CD4-positive, alpha-beta memory T cell (primary cell): ENCODE data around the gene PAH. TPM values are rescaled to one million over a fixed set of nuclear protein-coding genes. Genes with fewer than 3 reads are reported as not detected.

Experiments
- CTCF ChIA-PET: fragments of 350-600 bp; sonication (Branson Sonifier 250); formaldehyde crosslinking; loops from one replicate; lab custom pipeline; 2021; ENCODE audit warnings: inconsistent platforms; ENCODE audit not compliant: partially characterized antibody; lab: Charles Lee
- POLR2A ChIA-PET: fragments of 350-600 bp; sonication (Branson Sonifier 250); formaldehyde crosslinking; loops from one replicate; lab custom pipeline; 2021; ENCODE audit not compliant: partially characterized antibody; lab: Charles Lee
- DNase-seq, 5 donors: peaks; one replicate each; pipeline versions ENCODE4 v3.0.0 to v3.0.0-alpha.2; 2020 to 2022; ENCODE audit warnings: mixed read lengths in 1 of 5
- H3K27ac ChIP-seq: one replicate; pipeline ENCODE4 v1.7.0; 2013; ENCODE audit warnings: low read depth, low read length
- H3K27me3 ChIP-seq: 2 replicates; pipeline ENCODE4 v1.7.0; 2013; ENCODE audit warnings: mild to moderate bottlenecking, low read length, moderate library complexity; ENCODE audit not compliant: insufficient read depth
- H3K36me3 ChIP-seq: 2 replicates; pipeline ENCODE4 v1.7.0; 2013; ENCODE audit warnings: mild to moderate bottlenecking, low read length, moderate library complexity; ENCODE audit not compliant: insufficient read depth
- H3K4me1 ChIP-seq: 2 replicates; pipeline ENCODE4 v1.7.0; 2013; ENCODE audit warnings: mild to moderate bottlenecking, low read length, moderate library complexity; ENCODE audit not compliant: insufficient read depth
- H3K4me3 ChIP-seq, 2 donors: one replicate each; pipeline ENCODE4 v1.7.0; 2013; ENCODE audit warnings: low read length in 2 of 2, mild to moderate bottlenecking in 1 of 2
- H3K9me3 ChIP-seq, 2 donors: one replicate each; pipeline ENCODE4 v1.7.0; 2013; ENCODE audit warnings: low read length in 2 of 2, control low read depth in 1 of 2; ENCODE audit not compliant: control insufficient read depth in 1 of 2
- H3K27ac Mint-ChIP-seq, 7 donors: one replicate each; pipeline ENCODE4 v1.8.0; 2020 to 2021; ENCODE audit warnings: mixed read lengths in 7 of 7, mild to moderate bottlenecking in 6 of 7, inconsistent platforms in 3 of 7, moderate library complexity in 3 of 7
- H3K27me3 Mint-ChIP-seq, 2 donors: one replicate each; pipeline ENCODE4 v1.8.0; 2020 to 2021; ENCODE audit warnings: mixed read lengths in 2 of 2
- H3K36me3 Mint-ChIP-seq, 2 donors: one replicate each; pipeline ENCODE4 v1.8.0; 2020 to 2021; ENCODE audit warnings: mixed read lengths in 2 of 2, inconsistent platforms in 1 of 2, mild to moderate bottlenecking in 1 of 2
- H3K4me1 Mint-ChIP-seq, 4 donors: one replicate each; pipeline ENCODE4 v1.8.0; 2020 to 2021; ENCODE audit warnings: mixed read lengths in 4 of 4, mild to moderate bottlenecking in 1 of 4
- H3K4me3 Mint-ChIP-seq, 8 donors: one replicate each; pipeline ENCODE4 v1.8.0; 2020 to 2021; ENCODE audit warnings: mixed read lengths in 8 of 8, mild to moderate bottlenecking in 7 of 8, moderate library complexity in 6 of 8, inconsistent platforms in 3 of 8
- H3K9me3 Mint-ChIP-seq, 8 donors: one replicate each; pipeline ENCODE4 v1.8.0; 2020 to 2021; ENCODE audit warnings: mixed read lengths in 8 of 8, mild to moderate bottlenecking in 5 of 8, inconsistent platforms in 3 of 8, moderate library complexity in 1 of 8
- intact Hi-C: fragments of 100-400 bp; cut with micrococcal nuclease; formaldehyde crosslinking; loops from one replicate; pipeline ENCODE4 v1.15.1; 2023
- polyA plus RNA-seq, 2 donors: library from polyadenylated mRNA; unstranded; fragments of 300-500 nt; fragmentation: Illumina TruSeq; gene quantifications; one replicate each; pipeline ENCODE4 v1.2.3, GENCODE V29; 2021
- total RNA-seq, 2 experiments: library from RNA; stranded (reverse); gene quantifications; one replicate each; pipeline ENCODE4 v1.2.3, GENCODE V29; 2021

The PAH gene
- total and polyA plus RNA-seq, 4 experiments from 2014 or later = not detected

GRCh38 chr12:102865821-102866615 lies 51.0 kb downstream of the PAH start:
- Mint-ChIP-seq H3K4me3 (no peak overlapping the region), H3K27me3 (no peaks in the 10 kb centered on the region), H3K9me3 (peaks cover 0 to 6% (median 0%) of the 10 kb centered on the region in 8 donors), H3K27ac (no peak overlapping the region), H3K36me3 (no peaks in the 10 kb centered on the region), H3K4me1 (no peaks in the 10 kb centered on the region)
- H3K9me3 ChIP-seq = no peaks in the 10 kb centered on the region
- no peak overlapping the region for H3K27ac ChIP-seq
- intact Hi-C loops = no loop called here
- H3K4me1 ChIP-seq = no peaks in the 10 kb centered on the region
- CTCF ChIA-PET = interaction anchor here (1.3 kb wide), 1 partner anchor 25 kb away, joined by 3 read pairs; no protein-coding TSS in a partner anchor
- POLR2A ChIA-PET = no interaction called here
- no peaks in the 10 kb centered on the region for H3K36me3 ChIP-seq
- H3K27me3 ChIP-seq = no peaks in the 10 kb centered on the region
- no peak for DNase-seq
- H3K4me3 ChIP-seq = no peak overlapping the region

- no peak overlapping the region for H3K4me3 ChIP-seq
- ChIA-PET CTCF (no interaction called here), POLR2A (no interaction called here)
Observed at GRCh38 chr12:102862486-102862885, 54.6 kb downstream of the PAH start.

GRCh38 chr12:102851246-102851645 lies 65.8 kb downstream of the PAH start:
- Histone ChIP-seq H3K4me3 (no peak overlapping the region), H3K27ac (no peak overlapping the region), H3K27me3 (no peaks in the 10 kb centered on the region), H3K36me3 (no peaks in the 10 kb centered on the region), H3K4me1 (no peaks in the 10 kb centered on the region), H3K9me3 (no peaks in the 10 kb centered on the region)
- DNase-seq = no peak
- peaks cover 0 to 1% of the 10 kb centered on the region in 2 donors for H3K27me3 Mint-ChIP-seq
- POLR2A ChIA-PET = no interaction called here
- H3K4me3 Mint-ChIP-seq = no peak overlapping the region
- H3K9me3 Mint-ChIP-seq = peaks cover 0 to 3% (median under 1%) of the 10 kb centered on the region in 8 donors
- CTCF ChIA-PET = no interaction called here
- no peaks in the 10 kb centered on the region for H3K4me1 Mint-ChIP-seq
- no peaks in the 10 kb centered on the region for H3K36me3 Mint-ChIP-seq
- no peak overlapping the region for H3K27ac Mint-ChIP-seq
- intact Hi-C loops = no loop called here

More at GRCh38 chr12:102862486-102862885, 54.6 kb downstream of the PAH start:
- H3K36me3 Mint-ChIP-seq = no peaks in the 10 kb centered on the region
- no peak overlapping the region for H3K27ac ChIP-seq
- no peaks in the 10 kb centered on the region for H3K4me1 ChIP-seq
- H3K9me3 Mint-ChIP-seq = peaks cover 0 to 15% (median 3%) of the 10 kb centered on the region in 8 donors
- H3K9me3 ChIP-seq = no peaks in the 10 kb centered on the region
- H3K4me3 Mint-ChIP-seq = no peak overlapping the region
- H3K27me3 Mint-ChIP-seq = no peaks in the 10 kb centered on the region
- H3K27ac Mint-ChIP-seq = no peak overlapping the region
- H3K36me3 ChIP-seq = no peaks in the 10 kb centered on the region
- H3K4me1 Mint-ChIP-seq = no peaks in the 10 kb centered on the region
- intact Hi-C loops = no loop called here
- no peaks in the 10 kb centered on the region for H3K27me3 ChIP-seq
- DNase-seq = no peak

GRCh38 chr12:102849722-102850447 lies 67.2 kb downstream of the PAH start:
- Histone ChIP-seq H3K4me3 (no peak overlapping the region), H3K27ac (no peak overlapping the region), H3K36me3 (no peaks in the 10 kb centered on the region), H3K27me3 (no peaks in the 10 kb centered on the region), H3K9me3 (no peaks in the 10 kb centered on the region), H3K4me1 (no peaks in the 10 kb centered on the region)
- Mint-ChIP-seq H3K36me3 (no peaks in the 10 kb centered on the region), H3K27ac (no peak overlapping the region), H3K9me3 (peaks cover 0 to 3% (median under 1%) of the 10 kb centered on the region in 8 donors), H3K4me3 (no peak overlapping the region), H3K27me3 (peaks cover 1 to 4% of the 10 kb centered on the region in 2 donors), H3K4me1 (no peaks in the 10 kb centered on the region)
- POLR2A ChIA-PET = no interaction called here
- no peak for DNase-seq
- intact Hi-C loops = no loop called here
- CTCF ChIA-PET = no interaction called here

- Mint-ChIP-seq H3K4me3 (no peak overlapping the region), H3K27me3 (peaks cover 0 to 4% of the 10 kb centered on the region in 2 donors), H3K4me1 (no peaks in the 10 kb centered on the region), H3K9me3 (peaks cover 0 to 3% (median 0%) of the 10 kb centered on the region in 8 donors), H3K36me3 (no peaks in the 10 kb centered on the region), H3K27ac (no peak overlapping the region)
- POLR2A ChIA-PET = no interaction called here
- H3K4me3 ChIP-seq = no peak overlapping the region
- no peaks in the 10 kb centered on the region for H3K4me1 ChIP-seq
- no peaks in the 10 kb centered on the region for H3K9me3 ChIP-seq
- H3K27me3 ChIP-seq = no peaks in the 10 kb centered on the region
- no peak for DNase-seq
- H3K27ac ChIP-seq = no peak overlapping the region
- CTCF ChIA-PET = no interaction called here
- H3K36me3 ChIP-seq = no peaks in the 10 kb centered on the region
- intact Hi-C loops = no loop called here
Observed at GRCh38 chr12:102848832-102849231, 68.2 kb downstream of the PAH start.

- CTCF ChIA-PET = no interaction called here
- intact Hi-C loops = no loop called here
- DNase-seq = no peak
- H3K9me3 ChIP-seq = no peaks in the 10 kb centered on the region
- H3K27me3 Mint-ChIP-seq = peaks cover 0 to 5% of the 10 kb centered on the region in 2 donors
- H3K27ac Mint-ChIP-seq = no peak overlapping the region
- no peaks in the 10 kb centered on the region for H3K36me3 Mint-ChIP-seq
- H3K4me3 ChIP-seq = no peak overlapping the region
- no peaks in the 10 kb centered on the region for H3K27me3 ChIP-seq
- H3K9me3 Mint-ChIP-seq = peaks cover 0 to 4% (median 0%) of the 10 kb centered on the region in 8 donors
- no peaks in the 10 kb centered on the region for H3K36me3 ChIP-seq
- no peak overlapping the region for H3K27ac ChIP-seq
- H3K4me1 ChIP-seq = no peaks in the 10 kb centered on the region
- H3K4me1 Mint-ChIP-seq = no peaks in the 10 kb centered on the region
- no peak overlapping the region for H3K4me3 Mint-ChIP-seq
- POLR2A ChIA-PET = no interaction called here
Observed at GRCh38 chr12:102847131-102847530, 69.9 kb downstream of the PAH start.

GRCh38 chr12:102833687-102834441 lies 83.2 kb downstream of the PAH start:
- Mint-ChIP-seq H3K27me3 (no peaks in the 10 kb centered on the region), H3K4me3 (no peak overlapping the region), H3K36me3 (no peaks in the 10 kb centered on the region), H3K9me3 (peaks cover 0 to 4% (median 3%) of the 10 kb centered on the region in 8 donors), H3K27ac (no peak overlapping the region), H3K4me1 (no peaks in the 10 kb centered on the region)
- DNase-seq = no peak
- Histone ChIP-seq H3K36me3 (no peaks in the 10 kb centered on the region), H3K4me1 (no peaks in the 10 kb centered on the region), H3K27me3 (no peaks in the 10 kb centered on the region), H3K4me3 (no peak overlapping the region), H3K9me3 (no peaks in the 10 kb centered on the region), H3K27ac (no peak overlapping the region)
- ChIA-PET CTCF (no interaction called here), POLR2A (no interaction called here)
- intact Hi-C loops = no loop called here
